ENCODE measurements around the gene DTNA.

DNA sequence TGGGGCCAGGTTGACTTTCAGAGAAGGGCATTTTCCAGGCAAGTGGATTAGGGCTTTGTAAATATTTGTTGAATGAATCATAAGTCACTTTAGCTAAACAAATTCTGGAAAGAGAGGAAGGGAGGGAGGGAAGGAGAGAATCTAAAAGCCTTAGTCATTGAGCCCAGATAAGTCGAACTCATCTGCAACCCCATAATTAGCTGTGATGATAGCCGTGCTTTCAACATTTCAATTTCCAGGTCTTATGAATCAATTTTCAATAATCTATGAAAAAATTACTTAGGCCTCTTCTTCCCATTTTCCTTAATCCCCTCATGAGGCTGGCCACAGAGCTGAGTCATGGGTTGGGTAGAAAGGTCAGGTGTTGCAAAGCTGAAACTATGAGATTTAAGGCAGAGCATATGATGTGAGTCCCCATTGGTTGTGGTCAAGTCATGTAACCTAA, 219.3 kb downstream of the DTNA start:
- TF ChIP-seq, protein P1, sequence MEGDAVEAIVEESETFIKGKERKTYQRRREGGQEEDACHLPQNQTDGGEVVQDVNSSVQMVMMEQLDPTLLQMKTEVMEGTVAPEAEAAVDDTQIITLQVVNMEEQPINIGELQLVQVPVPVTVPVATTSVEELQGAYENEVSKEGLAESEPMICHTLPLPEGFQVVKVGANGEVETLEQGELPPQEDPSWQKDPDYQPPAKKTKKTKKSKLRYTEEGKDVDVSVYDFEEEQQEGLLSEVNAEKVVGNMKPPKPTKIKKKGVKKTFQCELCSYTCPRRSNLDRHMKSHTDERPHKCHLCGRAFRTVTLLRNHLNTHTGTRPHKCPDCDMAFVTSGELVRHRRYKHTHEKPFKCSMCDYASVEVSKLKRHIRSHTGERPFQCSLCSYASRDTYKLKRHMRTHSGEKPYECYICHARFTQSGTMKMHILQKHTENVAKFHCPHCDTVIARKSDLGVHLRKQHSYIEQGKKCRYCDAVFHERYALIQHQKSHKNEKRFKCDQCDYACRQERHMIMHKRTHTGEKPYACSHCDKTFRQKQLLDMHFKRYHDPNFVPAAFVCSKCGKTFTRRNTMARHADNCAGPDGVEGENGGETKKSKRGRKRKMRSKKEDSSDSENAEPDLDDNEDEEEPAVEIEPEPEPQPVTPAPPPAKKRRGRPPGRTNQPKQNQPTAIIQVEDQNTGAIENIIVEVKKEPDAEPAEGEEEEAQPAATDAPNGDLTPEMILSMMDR (IDR thresholded peaks at IDR 0.05; ENCODE audit: low read length): no peak
- TF ChIP-seq EZH2 (IDR thresholded peaks at IDR 0.05; ENCODE audit: borderline replicate concordance, low read length): no peak

All from OCI-LY1 (cell line).